Kidney glomerular epithelial cell (primary cell): Measurements from ENCODE around the gene VTA1.

Experiments used
- DNase-seq: peaks from one replicate; lab custom pipeline; 2025; lab: John Stamatoyannopoulos, UW

VTA1 gene

DNA sequence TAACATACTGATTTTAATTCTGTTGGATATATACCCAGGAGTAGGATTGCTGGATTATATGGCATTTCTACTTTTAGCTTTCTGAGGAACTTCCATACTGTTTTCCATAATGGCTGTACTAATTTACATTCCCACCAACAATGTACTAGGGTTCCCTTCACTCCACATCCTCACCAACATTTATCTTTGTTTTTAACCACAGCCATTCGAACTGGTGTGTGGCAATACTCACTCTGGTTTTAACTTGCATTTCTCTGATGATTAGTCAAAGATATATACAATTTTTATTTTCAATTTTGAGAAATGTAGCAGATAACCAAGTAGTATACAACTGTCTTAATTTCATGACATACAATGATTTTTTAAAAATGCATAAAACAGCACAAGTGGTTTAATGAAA lies 124.4 kb downstream of the VTA1 start:
- no peak for DNase-seq
